Heart right ventricle (tissue), 16 donors: ENCODE results near the gene FAM120B. TPM values are rescaled to one million over a fixed set of nuclear protein-coding genes. Genes with fewer than 3 reads are reported as not detected.
"Not testable (repeated sequence)": the region's sequence is repeated elsewhere in the genome, so short reads cannot be mapped to it uniquely, and the experiment has no call there.

Experiments
- ATAC-seq, 8 donors: fragments of 200-7000 bp; cut with Tn5 transposase; one replicate each; pipeline ENCODE4 v1.9.1; 2020; ENCODE audit warnings: mild to moderate bottlenecking in 8 of 8, moderate library complexity in 8 of 8, moderate number of reproducible peaks in 1 of 8
- DNase-seq, 2 donors: peaks; one replicate each; pipeline ENCODE4 v3.0.0-alpha.2; 2020
- H3K27ac ChIP-seq, 10 donors: fragments of 200-600 bp; sonication (generic) in 2 of 10; one replicate each; pipeline versions ENCODE4 v1.5.0 to v1.8.0; 2020 to 2022; ENCODE audit warnings: mild to moderate bottlenecking in 3 of 10
- H3K27me3 ChIP-seq, 7 donors: fragments of 200-600 bp; one replicate each; pipeline ENCODE4 v1.8.0; 2021 to 2022; ENCODE audit warnings: mild to moderate bottlenecking in 2 of 7
- H3K36me3 ChIP-seq, 9 donors: fragments of 200-600 bp; sonication (generic) in 1 of 9; one replicate each; pipeline versions ENCODE4 v1.5.0 to v1.8.0; 2020 to 2022; ENCODE audit warnings: mild to moderate bottlenecking in 2 of 9
- H3K4me1 ChIP-seq, 9 donors: fragments of 200-600 bp; sonication (generic) in 1 of 9; one replicate each; pipeline versions ENCODE4 v1.5.0 to v1.8.0; 2020 to 2022; ENCODE audit warnings: mild to moderate bottlenecking in 4 of 9
- H3K4me3 ChIP-seq, 10 donors: fragments of 200-600 bp; sonication (generic) in 2 of 10; one replicate each; pipeline versions ENCODE4 v1.5.0 to v1.8.0; 2020 to 2022; ENCODE audit warnings: mild to moderate bottlenecking in 7 of 10, moderate library complexity in 2 of 10
- H3K9me3 ChIP-seq, 11 donors: fragments of 200-600 bp in 10 of 11; sonication (generic) in 2 of 11; one replicate each; pipeline versions ENCODE4 v1.5.0 to v1.8.0; 2013 to 2022; ENCODE audit warnings: mild to moderate bottlenecking in 2 of 11, control low read depth in 1 of 11, moderate library complexity in 1 of 11
- CTCF ChIP-seq, 9 donors: fragments of 200-600 bp; sonication (generic) in 2 of 9; IDR thresholded peaks; one replicate each; pipeline versions ENCODE4 v1.5.0 to v1.8.0; 2021 to 2022; ENCODE audit warnings: antibody characterized with exemption in 9 of 9, mild to moderate bottlenecking in 5 of 9, moderate library complexity in 1 of 9
- WGBS, 2 donors: extraction: QIAGEN DNeasy Blood & Tissue Kit; methylation state at CpG; one replicate each; pipeline ENCODE4 v1.1.7; 2013; ENCODE audit warnings: inconsistent platforms in 1 of 2; 5-methylcytosine and 5-hydroxymethylcytosine counted together
- intact Hi-C, 10 donors: fragments of 100-400 bp; cut with DNase I; formaldehyde crosslinking; loops; one replicate each; pipeline versions ENCODE4 v1.11.1 to v1.14.2; 2022
- polyA plus RNA-seq, 2 donors: library from polyadenylated mRNA; stranded (reverse); fragments of 200-250 nt; gene quantifications; one replicate each; pipeline ENCODE4 v1.2.3, GENCODE V29; 2013
- total RNA-seq, 10 donors: library from RNA; stranded (reverse); fragmentation: NEBNext Ultra II Directional in 3 of 10; extraction: Animal tissue kit (Norgen Biotek cat#: 25700) in 3 of 10; gene quantifications; one replicate each; pipeline versions ENCODE4 v1.2.1 to v1.2.4, GENCODE V29; 2021 to 2023
- donor health status: Arrhythmogenic right ventricular cardiomyopathy.
- donor health status: ischemic (EF 13 %, LVEDD 7.1; RV severe dilation, severe dysfunction).
- donor health status: healthy with polysubstance abuse.
- donor health status: DM: no; HTN: yes; CAD: no.
- donor health status: DM: no; HTN: no; CAD: no.
- donor health status: ischemic (EF 25% LVEDD 6.9; RV normal size, moderate dysfunction).
- donor health status: ischemic (EF 25% LVEDD 5.7; RV mildly dilated, moderate dysfunction).
- donor health status: healthy.
- donor health status: DM: yes; HTN: yes; CAD: no.
- donor health status: Ischemic cardiomyopathy.
- donor health status: ischemic (EF 35%, LVEDD 5.7; RV mildly dilated, moderate dysfunction).
- donor health status: nonischemic (EF 11% LVEDD 7.7; RV severe dilation, severe dysfunction).
- donor health status: DM: yes; HTN: yes; CAD: no.
- donor health status: PGD.
- donor health status: ischemic (EF 29% LVEDD 5.4; RV normal size, mild dysfunction).
- donor health status: nonischemic (EF 23%, LVEDD 6.1; RV moderate dilation, normal function).

FAM120B gene
- total and polyA plus RNA-seq, 12 donors: 7.7 to 31.0 (median 23.9) TPM

GRCh38 chr6:170347975-170348374 lies 41.4 kb downstream of the FAM120B start:
- Histone ChIP-seq H3K4me1 (peaks cover 0 to 40% (median 18%) of the 10 kb centered on the region in 9 donors), H3K4me3 (peak overlapping the region in 1 of 10 donors; percentile 3), H3K36me3 (peaks cover 0 to 71% (median 20%) of the 10 kb centered on the region in 9 donors), H3K27ac (peak overlapping the region in 5 of 10 donors; percentile 24 to 63 (median 42)), H3K9me3 (peaks cover 0 to 23% (median 0%) of the 10 kb centered on the region in 11 donors), H3K27me3 (no peaks in the 10 kb centered on the region)
- TF ChIP-seq CTCF (IDR thresholded peaks at IDR 0.05): no peak
- 79 to 84% methylated on average over 6 of the region's 6 CpGs for whole genome bisulfite sequencing, 2 donors
- intact Hi-C loops: no loop called here
- DNase-seq (no peak), ATAC-seq (peak in 4 of 8 donors; percentile 29 to 56 (median 46))

- peaks cover 0 to 55% (median 16%) of the 10 kb centered on the region in 9 donors for H3K36me3 ChIP-seq
- H3K4me1 ChIP-seq: peaks cover 0 to 25% (median 9%) of the 10 kb centered on the region in 9 donors
- peaks cover 0 to 23% (median 0%) of the 10 kb centered on the region in 11 donors for H3K9me3 ChIP-seq
- DNase-seq, H3K27ac ChIP-seq, H3K27me3 ChIP-seq, intact Hi-C loops, ATAC-seq, H3K4me3 ChIP-seq: not testable (repeated sequence)
Observed at GRCh38 chr6:170351456-170351855, 44.9 kb downstream of the FAM120B start.

GRCh38 chr6:170355190-170355589 lies 48.6 kb downstream of the FAM120B start:
- H3K4me3 ChIP-seq, ATAC-seq, H3K27me3 ChIP-seq, intact Hi-C loops, H3K27ac ChIP-seq, DNase-seq: not testable (repeated sequence)
- 95 to 100% methylated on average over 1 of the region's 1 CpG for WGBS, 2 donors
- Histone ChIP-seq H3K4me1 (peaks cover 0 to 12% (median 7%) of the 10 kb centered on the region in 9 donors), H3K36me3 (peaks cover 0 to 65% (median 30%) of the 10 kb centered on the region in 9 donors), H3K9me3 (peaks cover 0 to 23% (median 0%) of the 10 kb centered on the region in 11 donors)

GRCh38 chr6:170355661-170356060 lies 49.1 kb downstream of the FAM120B start:
- 90 to 92% methylated on average over 6 of the region's 6 CpGs for WGBS, 2 donors
- Histone ChIP-seq H3K27me3 (no peaks in the 10 kb centered on the region), H3K4me1 (peaks cover 0 to 12% (median 7%) of the 10 kb centered on the region in 9 donors), H3K9me3 (peaks cover 0 to 21% (median 0%) of the 10 kb centered on the region in 11 donors), H3K4me3 (no peak overlapping the region), H3K27ac (no peak overlapping the region), H3K36me3 (peaks cover 0 to 65% (median 30%) of the 10 kb centered on the region in 9 donors)
- intact Hi-C loops: no loop called here
- DNase-seq: no peak
- ATAC-seq: no peak
- TF ChIP-seq CTCF (IDR thresholded peaks at IDR 0.05): no peak

- no peak for DNase-seq
- no peak overlapping the region for H3K27ac ChIP-seq
- peaks cover 0 to 75% (median 29%) of the 10 kb centered on the region in 9 donors for H3K36me3 ChIP-seq
- H3K27me3 ChIP-seq: no peaks in the 10 kb centered on the region
- TF ChIP-seq CTCF (IDR thresholded peaks at IDR 0.05): no peak
- peaks cover 0 to 12% (median 7%) of the 10 kb centered on the region in 9 donors for H3K4me1 ChIP-seq
- intact Hi-C loops: no loop called here
- ATAC-seq: peak in 2 of 8 donors; percentile 15 to 67
- H3K4me3 ChIP-seq: no peak overlapping the region
- 93 to 97% methylated on average over 5 of the region's 5 CpGs for WGBS, 2 donors
- peaks cover 0 to 5% (median 0%) of the 10 kb centered on the region in 11 donors for H3K9me3 ChIP-seq
Observed at GRCh38 chr6:170357812-170358211, 51.3 kb downstream of the FAM120B start.
